OCI-LY3 (cell line): ENCODE data around the gene LTBP1.

ENCODE experiments used
- H2AFZ ChIP-seq: fragments of 200-600, 300-600 bp; shearing (Covaris generic); 2 replicates; pipeline ENCODE4 v1.6.0; 2014; ENCODE audit warnings: antibody characterized with exemption, low read depth, low read length
- H3K27ac ChIP-seq: fragments of 200-600, 300-600 bp; sonication (generic); 2 replicates; pipeline ENCODE4 v1.5.1; 2014; ENCODE audit warnings: mild to moderate bottlenecking, low read length, moderate library complexity, mixed read lengths
- H3K27me3 ChIP-seq: fragments of 200-600, 300-600 bp; sonication (generic); 2 replicates; pipeline ENCODE4 v1.6.1; 2014; ENCODE audit warnings: low read depth, low read length, mixed read lengths
- H3K36me3 ChIP-seq: fragments of 200-600, 300-600 bp; sonication (generic); replicated peaks from 2 replicates; pipeline ENCODE3; 2014; ENCODE audit warnings: low read depth, low read length, mixed read lengths
- H3K4me1 ChIP-seq: fragments of 300-600, 200-600 bp; sonication (generic); 2 replicates; pipeline ENCODE4 v1.6.1; 2014; ENCODE audit warnings: low read length, mixed read lengths
- H3K4me2 ChIP-seq: fragments of 200-600, 300-600 bp; sonication (generic); 2 replicates; pipeline ENCODE4 v1.6.1; 2014; ENCODE audit warnings: low read length, mixed read lengths
- H3K4me3 ChIP-seq: fragments of 300-600, 200-600 bp; sonication (generic); 2 replicates; pipeline ENCODE4 v1.5.1; 2014; ENCODE audit warnings: antibody characterized with exemption, mild to moderate bottlenecking, low read length, moderate library complexity
- H3K79me2 ChIP-seq: fragments of 300-600, 200-600 bp; shearing (Covaris generic); 2 replicates; pipeline ENCODE4 v1.6.1; 2014; ENCODE audit warnings: mild to moderate bottlenecking, low read length, mixed read lengths
- H3K9ac ChIP-seq: fragments of 300-600, 200-600 bp; shearing (Covaris generic); 2 replicates; pipeline ENCODE4 v1.6.0; 2014; ENCODE audit warnings: mild to moderate bottlenecking, low read length, moderate library complexity
- H3K9me3 ChIP-seq: fragments of 200-600, 300-600 bp; shearing (Covaris generic); 2 replicates; pipeline ENCODE4 v1.6.1; 2014; ENCODE audit warnings: low read length, mixed read lengths; ENCODE audit not compliant: insufficient read depth
- H4K20me1 ChIP-seq: fragments of 200-600, 300-600 bp; sonication (generic); 2 replicates; pipeline ENCODE4 v1.6.1; 2016; ENCODE audit warnings: low read length, mixed read lengths; ENCODE audit not compliant: insufficient read depth
- EZH2phosphoT487 ChIP-seq: fragments of 200-600 bp; shearing (Covaris generic); IDR thresholded peaks from 2 replicates; pipeline ENCODE4 v1.6.1; 2018; ENCODE audit warnings: antibody characterized with exemption, mixed run types, low read depth
- TF ChIP-seq, protein P1 (sequence below): fragments of 200-600, 300-600 bp; sonication (generic); IDR thresholded peaks from 2 replicates; pipeline ENCODE4 v1.5.1; 2014; ENCODE audit warnings: antibody characterized with exemption, low read length, low read depth

The LTBP1 gene

DNA sequence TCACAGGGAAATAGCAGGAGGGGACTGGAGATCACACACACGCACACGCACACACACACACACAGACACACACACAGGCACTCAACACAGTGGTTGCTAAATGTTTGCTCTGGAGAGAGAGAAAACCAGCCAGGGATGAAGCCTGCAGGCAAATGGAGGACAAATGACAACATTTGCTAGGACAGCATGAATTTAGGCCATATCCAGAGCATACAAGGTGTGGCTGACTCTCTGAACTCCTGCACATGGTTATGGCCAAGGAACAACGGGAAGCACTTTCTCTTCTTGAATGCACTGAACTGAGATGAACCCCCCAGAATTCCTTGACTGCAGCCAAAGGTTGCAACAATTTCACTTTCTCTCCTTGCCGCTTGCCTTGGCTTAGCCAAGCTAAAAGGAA lies 299.7 kb downstream of the LTBP1 start:
- Histone ChIP-seq H3K27me3 (no peaks in the 10 kb centered on the region), H2AFZ (no peak overlapping the region), H3K79me2 (no peaks in the 10 kb centered on the region), H3K9ac (no peak overlapping the region), H4K20me1 (no peaks in the 10 kb centered on the region), H3K27ac (no peak overlapping the region), H3K4me2 (no peak overlapping the region), H3K9me3 (no peaks in the 10 kb centered on the region), H3K4me1 (peaks cover 31% of the 10 kb centered on the region), H3K36me3 (no peaks in the 10 kb centered on the region), H3K4me3 (no peak overlapping the region)
- TF ChIP-seq EZH2phosphoT487, result no peak
- TF ChIP-seq, protein P1, sequence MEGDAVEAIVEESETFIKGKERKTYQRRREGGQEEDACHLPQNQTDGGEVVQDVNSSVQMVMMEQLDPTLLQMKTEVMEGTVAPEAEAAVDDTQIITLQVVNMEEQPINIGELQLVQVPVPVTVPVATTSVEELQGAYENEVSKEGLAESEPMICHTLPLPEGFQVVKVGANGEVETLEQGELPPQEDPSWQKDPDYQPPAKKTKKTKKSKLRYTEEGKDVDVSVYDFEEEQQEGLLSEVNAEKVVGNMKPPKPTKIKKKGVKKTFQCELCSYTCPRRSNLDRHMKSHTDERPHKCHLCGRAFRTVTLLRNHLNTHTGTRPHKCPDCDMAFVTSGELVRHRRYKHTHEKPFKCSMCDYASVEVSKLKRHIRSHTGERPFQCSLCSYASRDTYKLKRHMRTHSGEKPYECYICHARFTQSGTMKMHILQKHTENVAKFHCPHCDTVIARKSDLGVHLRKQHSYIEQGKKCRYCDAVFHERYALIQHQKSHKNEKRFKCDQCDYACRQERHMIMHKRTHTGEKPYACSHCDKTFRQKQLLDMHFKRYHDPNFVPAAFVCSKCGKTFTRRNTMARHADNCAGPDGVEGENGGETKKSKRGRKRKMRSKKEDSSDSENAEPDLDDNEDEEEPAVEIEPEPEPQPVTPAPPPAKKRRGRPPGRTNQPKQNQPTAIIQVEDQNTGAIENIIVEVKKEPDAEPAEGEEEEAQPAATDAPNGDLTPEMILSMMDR, result no peak

DNA sequence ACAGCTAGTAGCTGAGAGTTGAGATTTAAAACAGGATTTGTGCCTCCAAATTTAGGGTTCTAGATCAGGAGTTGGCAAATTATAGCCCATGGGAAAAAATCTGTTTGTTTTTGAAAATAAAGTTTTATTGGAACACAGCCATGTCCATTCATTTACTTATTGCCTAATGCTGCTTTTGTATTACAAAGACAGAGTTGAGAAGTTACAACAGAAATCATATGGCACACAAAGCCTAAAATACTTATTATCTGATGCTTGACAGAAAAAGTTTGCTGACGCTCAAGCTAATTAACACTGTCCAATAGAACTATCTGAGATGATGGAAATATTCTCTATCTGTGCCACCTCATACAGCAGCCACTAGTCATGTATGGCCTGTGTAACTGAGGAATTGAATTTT lies 300.6 kb downstream of the LTBP1 start:
- Histone ChIP-seq H3K9ac (no peak overlapping the region), H3K9me3 (no peaks in the 10 kb centered on the region), H4K20me1 (no peaks in the 10 kb centered on the region), H3K4me3 (no peak overlapping the region), H3K4me1 (peaks cover 21% of the 10 kb centered on the region), H3K4me2 (no peak overlapping the region), H3K27ac (no peak overlapping the region), H2AFZ (no peak overlapping the region), H3K27me3 (no peaks in the 10 kb centered on the region), H3K79me2 (no peaks in the 10 kb centered on the region), H3K36me3 (no peaks in the 10 kb centered on the region)
- TF ChIP-seq, protein P1, result no peak
- no peak for TF ChIP-seq EZH2phosphoT487

DNA sequence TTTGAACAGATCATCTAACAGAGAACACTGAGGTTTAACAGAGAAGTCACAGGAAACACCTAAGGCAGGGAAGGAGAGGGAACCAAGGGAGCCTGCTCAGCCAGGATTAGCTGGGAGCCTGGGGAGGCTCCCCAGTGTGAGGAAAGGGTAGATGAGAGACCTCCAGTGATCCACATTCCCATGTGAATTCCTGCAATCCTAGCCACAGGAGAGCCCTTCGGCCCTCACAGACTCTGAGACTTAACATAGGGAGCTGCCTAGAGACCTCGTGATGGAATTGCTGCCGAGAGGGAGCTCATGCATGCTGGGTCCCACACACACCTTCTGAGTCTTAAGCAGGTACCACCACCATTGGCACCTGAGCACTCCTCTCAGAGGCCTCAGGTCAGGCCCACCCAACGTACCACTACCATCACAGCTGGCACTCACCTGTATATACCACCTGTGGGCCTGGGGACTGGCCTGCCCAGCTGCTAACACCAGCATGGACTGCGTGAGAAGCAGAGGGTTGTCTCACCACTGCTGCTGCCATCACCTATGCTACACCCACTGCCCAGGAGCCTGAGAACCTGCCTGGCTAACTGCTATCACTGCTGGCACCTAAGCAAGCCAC lies 303.8 kb downstream of the LTBP1 start:
- Histone ChIP-seq H3K27me3 (no peaks in the 10 kb centered on the region), H3K79me2 (no peaks in the 10 kb centered on the region), H3K4me1 (no peaks in the 10 kb centered on the region), H3K9ac (no peak overlapping the region), H4K20me1 (no peaks in the 10 kb centered on the region), H3K4me2 (no peak overlapping the region), H2AFZ (no peak overlapping the region), H3K36me3 (no peaks in the 10 kb centered on the region), H3K9me3 (no peaks in the 10 kb centered on the region), H3K27ac (no peak overlapping the region), H3K4me3 (no peak overlapping the region)
- TF ChIP-seq EZH2phosphoT487, result no peak
- TF ChIP-seq, protein P1, result no peak

DNA sequence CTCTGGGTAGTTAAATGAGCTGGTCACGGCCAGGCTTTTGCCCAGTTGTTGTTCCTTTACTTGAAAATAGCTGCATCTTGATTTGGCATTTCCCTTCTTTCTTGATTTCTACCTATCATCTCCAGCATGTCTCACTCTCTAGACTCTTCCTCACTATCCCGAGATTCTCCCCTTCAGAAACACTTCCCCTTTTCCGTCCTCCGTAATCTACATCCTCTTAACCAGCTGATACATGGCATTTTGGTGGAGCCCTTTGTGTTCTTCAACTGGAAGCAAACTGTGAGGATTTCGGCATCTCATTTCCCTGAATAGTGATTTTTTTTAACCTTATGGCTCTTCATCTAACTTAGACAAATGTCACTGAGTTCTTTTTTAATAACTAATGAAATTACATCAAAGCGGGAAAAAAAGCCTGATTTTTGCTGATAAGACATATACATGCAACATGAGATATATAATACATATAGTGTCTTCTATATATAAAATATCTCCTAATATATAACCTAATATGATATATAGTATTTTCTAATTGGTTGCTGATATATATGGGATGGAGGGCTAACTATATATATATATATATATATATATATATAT lies 309.5 kb downstream of the LTBP1 start:
- Histone ChIP-seq H3K4me1 (peaks cover 5% of the 10 kb centered on the region; the same call in 1 of the 2 replicates), H3K27ac (no peak overlapping the region), H3K4me3 (no peak overlapping the region), H3K9ac (no peak overlapping the region), H3K9me3 (no peaks in the 10 kb centered on the region), H4K20me1 (no peaks in the 10 kb centered on the region), H2AFZ (no peak overlapping the region), H3K4me2 (no peak overlapping the region), H3K79me2 (no peaks in the 10 kb centered on the region), H3K36me3 (no peaks in the 10 kb centered on the region), H3K27me3 (no peaks in the 10 kb centered on the region)
- TF ChIP-seq, protein P1, result no peak
- no peak for TF ChIP-seq EZH2phosphoT487
